Endothelial cell of umbilical vein (primary cell): ENCODE data around the gene CPEB2.

Experiments
- CTCF ChIP-seq, 2 donors: IDR thresholded peaks; 1 replicate in 1 of 2; 2 replicates in 1 of 2; pipeline ENCODE4 v1.5.1; 2011; ENCODE audit warnings: low read length in 2 of 2, mild to moderate bottlenecking in 2 of 2, moderate library complexity in 2 of 2, control low read depth in 1 of 2, inconsistent platforms in 1 of 2, low read depth in 1 of 2; ENCODE audit not compliant: insufficient read depth in 1 of 2; ENCODE audit errors: extremely low read depth in 1 of 2
- EZH2 ChIP-seq: IDR thresholded peaks from 2 replicates; pipeline ENCODE4 v1.6.1; 2012; ENCODE audit warnings: borderline replicate concordance, low read depth, mild to moderate bottlenecking, moderate library complexity, low read length, inconsistent platforms; ENCODE audit not compliant: severe bottlenecking
- FOS ChIP-seq: IDR thresholded peaks from 2 replicates; pipeline ENCODE4 v1.6.1; 2011; ENCODE audit warnings: mild to moderate bottlenecking, low read length, moderate library complexity, borderline replicate concordance; ENCODE audit not compliant: insufficient read depth
- GATA2 ChIP-seq: IDR thresholded peaks from 2 replicates; pipeline ENCODE4 v1.7.0; 2011; ENCODE audit warnings: low read depth, mild to moderate bottlenecking, moderate library complexity, mixed read lengths, low read length; ENCODE audit not compliant: insufficient read length, insufficient read depth
- JUN ChIP-seq: IDR thresholded peaks from 2 replicates; pipeline ENCODE4 v1.6.1; 2011; ENCODE audit warnings: borderline replicate concordance, low read depth; ENCODE audit not compliant: insufficient read length, insufficient read depth
- MYC ChIP-seq: IDR thresholded peaks from one replicate; pipeline ENCODE4 v1.6.1; 2011; ENCODE audit warnings: mild to moderate bottlenecking, low read depth, low read length
- POLR2A ChIP-seq: IDR thresholded peaks from 2 replicates; pipeline ENCODE4 v1.6.1; 2012; ENCODE audit warnings: low read depth, mild to moderate bottlenecking, control low read depth, low read length
- POLR2AphosphoS5 ChIP-seq: IDR thresholded peaks from 2 replicates; pipeline ENCODE4 v1.6.1; 2012; ENCODE audit warnings: low read depth, mild to moderate bottlenecking, control low read depth, low read length, moderate library complexity; ENCODE audit not compliant: insufficient read depth
- TF ChIP-seq, protein P1 (sequence below): IDR thresholded peaks from 2 replicates; pipeline ENCODE4 v1.6.1; 2011; ENCODE audit not compliant: insufficient read depth, insufficient read length

DNA sequence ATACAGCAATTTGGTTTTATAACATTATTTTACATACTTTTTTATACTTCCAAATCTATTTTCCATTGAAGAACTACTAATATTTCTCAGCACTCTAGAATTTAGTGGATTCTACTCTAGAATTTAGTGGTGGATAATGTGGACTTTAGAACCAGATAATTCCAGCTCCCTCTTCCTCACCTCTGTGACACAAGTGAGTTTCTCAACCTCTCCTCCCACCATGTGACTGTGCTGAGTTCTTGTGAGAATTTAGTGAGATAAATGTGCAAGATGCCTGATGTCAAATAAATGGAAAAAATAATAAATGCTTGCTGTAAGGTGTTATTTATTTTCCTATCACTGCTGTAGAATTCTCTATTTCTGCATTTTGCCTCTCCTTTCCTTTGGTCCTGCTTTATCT lies 107.3 kb downstream of the CPEB2 start:
- TF ChIP-seq CTCF (IDR thresholded peaks at IDR 0.05; ENCODE audit: extremely low read depth in 1 of 2, insufficient read depth in 1 of 2, low read depth in 1 of 2, low read length in 2 of 2) (no peak), POLR2AphosphoS5 (no peak), POLR2A (no peak), EZH2 (no peak), JUN (no peak), MYC (no peak), GATA2 (no peak), FOS (no peak)
- TF ChIP-seq, protein P1, sequence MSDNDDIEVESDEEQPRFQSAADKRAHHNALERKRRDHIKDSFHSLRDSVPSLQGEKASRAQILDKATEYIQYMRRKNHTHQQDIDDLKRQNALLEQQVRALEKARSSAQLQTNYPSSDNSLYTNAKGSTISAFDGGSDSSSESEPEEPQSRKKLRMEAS = no peak
